GM18873 (cell line): ENCODE measurements around the gene NDST4.

Experiments used
- ATAC-seq: cut with Tn5 transposase; IDR thresholded peaks from one replicate; pipeline ENCODE4 v1.9.1; 2021; ENCODE audit warnings: mild to moderate bottlenecking, moderate library complexity, moderate number of reproducible peaks; ENCODE audit not compliant: unreplicated experiment, low FRiP score

Gene NDST4

DNA sequence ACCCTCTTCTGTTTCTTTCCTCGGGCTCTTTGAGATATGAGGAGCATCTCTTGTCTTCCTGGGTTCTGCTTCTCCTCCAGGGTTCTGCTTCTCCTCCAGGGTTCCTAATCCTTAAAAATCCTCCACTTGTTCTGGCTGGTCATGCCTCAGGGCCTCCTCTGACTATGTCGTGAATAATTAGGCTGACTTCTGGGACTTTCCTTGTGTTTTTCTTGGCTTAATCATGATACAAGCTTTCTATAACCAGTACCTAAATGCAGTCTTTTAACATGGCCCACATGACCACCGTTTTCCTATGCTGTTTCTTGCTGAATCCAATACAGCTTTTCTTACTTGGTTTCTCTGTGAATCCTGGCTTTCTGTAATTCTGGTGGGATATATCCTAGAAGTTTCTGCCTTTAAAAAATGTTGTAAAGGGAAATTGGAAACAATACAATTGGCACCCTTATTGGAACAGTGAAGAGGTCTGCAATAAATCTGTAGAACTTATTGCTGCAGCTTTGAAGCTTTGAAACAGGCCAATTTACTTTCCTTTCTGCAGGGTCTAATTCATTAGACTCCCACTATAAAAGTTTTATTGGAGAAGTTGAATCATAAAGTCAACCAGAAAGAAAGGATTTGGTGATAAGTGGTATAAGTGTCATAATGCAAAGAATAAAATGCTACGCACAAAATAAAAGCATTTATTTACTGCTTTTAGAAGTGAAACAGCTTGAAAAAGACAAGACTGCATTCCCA lies 301.7 kb downstream of the NDST4 start:
- ATAC-seq = no peak

DNA sequence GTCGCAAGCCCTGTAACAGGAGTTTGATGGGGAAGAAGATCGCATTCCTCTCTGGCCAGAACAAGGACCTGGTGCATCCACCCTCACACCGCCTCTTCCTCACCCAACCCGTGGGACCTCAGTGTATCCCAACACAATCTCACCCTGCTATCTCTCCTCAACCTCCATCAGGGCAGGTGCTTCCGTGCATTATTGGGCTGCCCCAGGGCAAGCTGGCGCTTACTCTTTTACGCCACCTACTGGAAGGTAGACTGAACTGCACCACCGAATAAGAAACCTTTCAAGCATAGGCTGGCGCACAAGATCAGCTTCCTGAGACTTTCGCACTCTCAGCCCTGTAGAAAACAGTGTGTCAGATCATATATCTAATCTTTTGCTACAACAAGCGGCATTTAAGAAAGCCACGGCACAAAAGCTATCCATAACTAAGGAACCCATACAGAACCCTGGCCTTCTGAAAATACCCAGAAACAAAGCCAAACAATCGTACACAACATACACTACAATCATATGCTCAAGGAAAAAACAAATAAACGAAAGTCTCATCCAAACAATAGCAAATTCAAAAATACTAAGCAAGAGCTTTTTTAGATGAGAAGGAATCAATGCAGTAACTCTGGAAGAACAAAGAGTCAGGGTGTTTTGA lies 305.5 kb downstream of the NDST4 start:
- ATAC-seq = peak; percentile 96

GRCh38 chr4:114807357-114807756 lies 306.1 kb downstream of the NDST4 start:
- ATAC-seq = no peak

DNA sequence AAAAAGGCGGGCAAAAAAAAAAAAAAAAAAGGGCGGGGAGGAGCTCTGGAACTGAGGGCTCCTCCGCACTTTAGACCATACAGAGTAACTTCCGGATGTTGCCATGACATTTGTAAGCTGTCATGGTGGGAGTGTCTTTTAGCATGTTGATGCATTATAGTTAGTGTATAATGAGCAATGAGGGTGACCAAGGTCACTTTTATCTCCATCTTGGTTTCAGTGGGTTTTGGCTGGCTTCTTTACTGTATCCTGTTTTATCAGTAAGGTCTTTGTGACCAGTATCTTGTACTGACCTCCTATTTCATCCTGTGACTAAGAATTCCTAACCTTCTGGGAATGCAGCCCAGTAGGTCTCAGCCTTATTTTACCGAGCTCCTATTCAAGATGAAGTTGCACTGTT lies 321.4 kb downstream of the NDST4 start:
- no peak for ATAC-seq

DNA sequence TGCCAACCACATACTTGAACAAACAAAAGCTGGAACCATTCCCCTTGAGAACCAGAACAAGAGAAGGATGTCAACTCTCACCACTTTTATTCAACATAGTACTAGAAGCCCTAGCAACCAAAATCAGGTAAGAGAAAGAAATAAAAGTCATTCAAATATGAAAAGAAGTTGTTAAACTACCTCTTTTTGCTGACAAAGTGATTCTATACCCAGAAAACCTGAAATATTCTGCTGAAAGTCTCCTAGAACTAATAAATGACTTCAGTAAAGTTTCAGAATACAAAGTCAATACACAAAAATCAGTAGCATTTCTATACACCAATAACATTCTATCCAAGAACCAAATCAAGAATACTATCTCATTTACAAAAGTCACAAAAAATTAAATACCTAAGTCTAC lies 327.9 kb downstream of the NDST4 start:
- no peak for ATAC-seq

DNA sequence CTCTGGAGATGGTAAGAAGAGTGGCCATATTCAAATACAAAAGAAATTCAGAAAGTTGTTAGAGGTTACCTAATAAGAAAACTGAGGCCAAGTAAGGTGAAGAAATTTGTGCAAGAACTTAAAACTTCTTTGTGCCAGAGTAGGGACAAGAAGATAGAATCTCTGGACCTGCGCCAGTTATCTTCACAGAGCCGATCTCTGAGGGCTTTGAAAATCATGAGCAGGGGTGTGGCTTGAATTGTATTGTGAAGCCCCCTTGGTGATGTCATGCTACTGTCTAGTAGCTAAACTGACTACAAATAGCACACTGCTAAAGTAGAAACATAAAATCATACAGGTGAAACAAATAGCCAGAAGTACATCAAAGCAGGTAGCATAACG lies 330.2 kb downstream of the NDST4 start:
- ATAC-seq = no peak

GRCh38 chr4:114782415-114783214 lies 330.8 kb downstream of the NDST4 start:
- no peak for ATAC-seq

DNA sequence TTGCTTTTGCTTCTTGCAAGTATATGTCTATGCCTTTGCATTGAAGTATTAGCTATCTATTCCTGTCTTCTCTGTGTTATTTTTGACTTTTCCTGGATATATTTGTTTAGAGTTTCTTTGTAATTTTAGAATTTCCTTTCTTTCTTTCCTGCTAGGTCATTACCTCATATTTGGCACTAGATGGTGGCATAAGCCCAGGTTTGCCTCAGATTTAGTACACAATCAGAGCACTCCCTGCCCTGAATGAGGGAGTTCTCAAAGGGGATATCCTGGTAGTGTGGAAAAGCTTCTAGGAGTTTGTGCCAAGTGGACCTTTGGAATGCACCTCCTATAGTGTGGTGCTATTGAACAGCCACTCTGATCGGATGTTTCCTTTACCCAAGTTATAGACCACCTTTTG lies 333.2 kb downstream of the NDST4 start:
- no peak for ATAC-seq
